Measurements from ENCODE around the gene SELENBP1.
A peak's percentile ranks its signal among the peaks of the same experiment; 100 is the strongest.
"Not testable (repeated sequence)": the region's sequence is repeated elsewhere in the genome, so short reads cannot be mapped to it uniquely, and the experiment has no call there.

The SELENBP1 gene
- 0 to 0.81 (median 0.02) reads per million in 18 experiments for total RNA-seq

GRCh38 chr1:151372058-151372934 lies at the start of gene SELENBP1:
Gene SELENBP1 (minus strand): TSS chr1:151372705. CDS start chr1:151372641, 64 bp downstream.
- no peak for DNase-seq

- DNase-seq: no peak
Measured at GRCh38 chr1:151419819-151420218, 47.3 kb upstream of the SELENBP1 start.

DNA sequence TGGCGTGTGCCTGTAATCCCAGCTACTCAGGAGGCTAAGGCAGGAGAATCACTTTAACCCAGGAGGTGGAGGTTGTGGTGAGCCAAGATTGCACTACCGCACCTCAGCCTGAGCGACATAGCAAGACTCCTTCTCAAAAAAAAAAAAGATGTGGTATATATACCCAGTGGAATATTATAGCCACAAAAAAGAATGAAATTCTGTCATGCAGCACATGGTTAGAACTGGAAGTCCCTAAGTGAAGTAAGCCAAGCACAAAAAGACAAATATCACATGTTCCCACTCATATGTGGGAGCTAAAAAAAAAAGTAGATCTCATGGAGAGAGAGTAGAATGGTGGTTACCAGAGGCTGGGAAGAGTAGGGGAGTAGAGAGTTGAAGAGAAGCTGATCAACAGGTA lies 45.6 kb upstream of the SELENBP1 start:
- DNase-seq: peak in 1 of 2 donors; percentile 9

- no peak for DNase-seq
Measured at GRCh38 chr1:151416231-151416630, 43.7 kb upstream of the SELENBP1 start.

GRCh38 chr1:151411884-151412283 lies 39.4 kb upstream of the SELENBP1 start:
- DNase-seq: no peak

- no peak for DNase-seq
Measured at GRCh38 chr1:151408891-151409290, 36.4 kb upstream of the SELENBP1 start.

- no peak for DNase-seq
Measured at GRCh38 chr1:151407304-151407703, 34.8 kb upstream of the SELENBP1 start.

DNA sequence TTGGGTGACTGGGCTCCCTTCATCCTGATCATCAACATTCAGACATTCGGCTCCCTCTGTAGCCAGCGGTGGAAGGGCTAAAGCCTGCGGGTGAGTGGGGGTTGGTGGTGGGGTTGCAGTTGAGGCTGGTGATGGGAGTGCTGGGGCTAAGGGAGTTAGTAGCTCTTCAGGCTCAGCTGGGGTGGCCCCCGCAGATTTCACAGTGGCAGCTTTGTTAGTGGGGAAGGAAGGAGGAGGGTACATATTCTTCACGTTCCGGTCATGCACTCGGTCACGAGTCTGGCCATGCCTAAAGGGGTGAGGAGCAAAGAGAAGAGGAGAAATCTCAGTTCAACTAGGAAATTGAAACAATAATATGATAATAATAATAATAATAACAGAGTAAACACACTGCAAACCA lies 33.7 kb upstream of the SELENBP1 start:
- no peak for DNase-seq

DNA sequence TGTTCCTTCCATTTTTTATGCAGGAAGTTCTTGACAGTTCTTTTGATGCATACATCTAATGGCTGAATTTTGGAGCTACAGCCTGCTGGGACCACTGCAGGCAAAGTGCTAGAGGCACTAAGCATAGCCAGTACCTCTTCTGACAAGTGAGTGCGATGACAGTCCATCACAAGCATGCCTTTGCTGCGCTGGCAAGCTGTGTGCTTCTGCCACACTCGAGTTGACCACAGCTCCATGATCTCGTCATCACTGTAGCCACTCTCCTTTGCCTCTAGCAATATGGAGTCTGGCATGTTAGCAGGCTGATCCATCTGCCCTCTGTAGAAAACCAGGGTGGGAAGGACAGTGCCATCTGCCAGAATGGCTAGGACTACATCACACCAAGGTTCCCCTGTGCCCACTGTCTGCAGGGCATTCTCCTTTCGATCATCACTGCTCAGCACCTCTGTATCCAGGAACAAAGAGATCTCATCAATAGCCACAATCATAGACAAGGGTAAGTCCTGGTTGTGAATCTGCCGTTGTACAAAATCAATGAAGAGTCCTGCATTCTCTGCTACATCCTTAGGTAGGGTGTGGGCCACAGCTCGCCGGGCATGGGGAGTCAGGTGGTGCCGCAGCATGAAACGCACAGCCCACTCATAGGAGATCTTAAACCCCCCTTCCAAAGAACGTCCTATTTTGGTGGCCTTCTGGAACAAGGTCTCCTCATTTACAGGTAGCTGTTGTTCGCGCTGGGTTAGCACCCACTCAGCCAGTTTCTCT lies 32.9 kb upstream of the SELENBP1 start:
- no peak for DNase-seq

DNA sequence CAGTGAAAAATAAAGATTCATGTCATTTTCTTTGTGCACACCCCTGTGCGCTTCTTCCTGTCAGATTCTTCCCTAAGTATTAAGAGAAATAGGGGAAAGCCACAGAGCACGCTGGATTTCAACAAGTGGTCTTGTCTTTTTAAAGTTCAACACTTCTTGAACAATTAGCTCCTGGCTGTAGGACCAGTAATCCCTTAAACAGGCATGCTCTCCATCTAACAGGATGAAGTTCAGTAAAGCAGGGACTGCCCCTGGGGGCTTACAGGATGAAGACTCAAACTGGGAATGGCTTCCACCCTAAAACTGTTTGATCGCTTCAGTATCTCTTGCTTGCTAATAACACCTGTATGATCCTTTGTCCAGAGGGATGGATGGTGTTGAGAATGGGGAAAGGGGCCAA lies 31.1 kb upstream of the SELENBP1 start:
- DNase-seq: no peak

DNA sequence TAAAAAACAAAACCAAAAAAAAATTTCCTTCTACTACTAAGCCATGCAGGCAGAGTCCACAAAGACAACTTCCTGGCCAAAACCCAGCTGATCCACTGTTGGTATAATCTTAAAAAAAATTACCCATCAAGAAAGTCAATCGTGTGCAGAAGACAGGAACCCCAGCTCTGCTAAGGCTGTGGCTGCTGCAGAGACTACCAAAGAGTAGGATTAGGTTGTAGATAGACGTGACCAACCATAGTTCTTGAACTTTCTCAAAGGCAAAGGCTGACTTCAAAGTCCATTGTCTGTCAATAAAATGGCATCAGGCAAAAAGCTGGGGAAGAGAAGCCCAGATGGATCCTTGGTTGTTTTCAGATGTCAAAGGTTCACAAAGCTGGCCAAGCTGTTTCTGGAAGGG lies 30.3 kb upstream of the SELENBP1 start:
- no peak for DNase-seq

DNA sequence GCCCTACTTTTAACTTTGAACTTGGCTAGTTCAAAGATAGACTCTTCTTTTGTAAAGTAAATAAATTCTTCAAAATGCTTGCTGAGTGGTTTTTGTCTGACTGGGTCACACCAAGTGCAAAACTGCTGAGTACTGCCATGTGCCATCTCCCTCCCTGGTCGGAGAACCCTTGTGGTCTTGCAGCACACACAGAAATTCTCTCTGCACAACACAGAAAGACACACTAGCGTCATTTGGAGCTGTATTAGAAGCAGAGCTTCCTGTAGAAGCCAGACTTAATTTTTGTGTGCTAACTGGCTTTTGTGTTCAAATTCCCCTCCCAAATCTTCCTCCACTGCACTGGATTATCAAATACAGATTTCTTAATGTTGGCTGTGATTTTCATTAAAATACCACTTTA lies 29.4 kb upstream of the SELENBP1 start:
- DNase-seq: no peak

- DNase-seq: no peak
Measured at GRCh38 chr1:151401125-151401788, 28.8 kb upstream of the SELENBP1 start.

- DNase-seq: peak; percentile 92
Measured at GRCh38 chr1:151399324-151400171, 27.0 kb upstream of the SELENBP1 start, which contains the start of gene PSMB4. Gene PSMB4 (plus strand): TSS chr1:151399573. CDS start chr1:151399588, 15 bp downstream.

DNA sequence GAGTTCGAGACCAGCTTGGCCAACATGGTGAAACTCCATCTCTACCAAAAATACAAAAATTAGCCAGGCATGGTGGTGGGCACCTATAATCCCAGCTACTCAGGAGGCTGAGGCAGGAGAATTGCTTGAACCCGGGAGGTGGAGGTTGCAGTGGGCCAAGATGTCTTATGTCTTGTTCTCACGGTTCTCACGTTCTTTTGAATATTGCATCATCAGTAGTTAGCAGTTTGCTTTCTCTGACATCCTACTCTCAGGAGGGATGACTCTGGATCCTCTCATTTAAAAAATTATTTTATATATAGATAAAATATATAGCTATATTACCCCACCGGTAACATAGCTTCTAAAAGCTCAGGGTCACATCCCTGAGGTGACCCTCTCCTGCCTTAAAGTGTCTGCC lies 23.8 kb upstream of the SELENBP1 start:
- DNase-seq: not testable (repeated sequence)

- no peak for DNase-seq
Measured at GRCh38 chr1:151393583-151393982, 21.1 kb upstream of the SELENBP1 start.

DNA sequence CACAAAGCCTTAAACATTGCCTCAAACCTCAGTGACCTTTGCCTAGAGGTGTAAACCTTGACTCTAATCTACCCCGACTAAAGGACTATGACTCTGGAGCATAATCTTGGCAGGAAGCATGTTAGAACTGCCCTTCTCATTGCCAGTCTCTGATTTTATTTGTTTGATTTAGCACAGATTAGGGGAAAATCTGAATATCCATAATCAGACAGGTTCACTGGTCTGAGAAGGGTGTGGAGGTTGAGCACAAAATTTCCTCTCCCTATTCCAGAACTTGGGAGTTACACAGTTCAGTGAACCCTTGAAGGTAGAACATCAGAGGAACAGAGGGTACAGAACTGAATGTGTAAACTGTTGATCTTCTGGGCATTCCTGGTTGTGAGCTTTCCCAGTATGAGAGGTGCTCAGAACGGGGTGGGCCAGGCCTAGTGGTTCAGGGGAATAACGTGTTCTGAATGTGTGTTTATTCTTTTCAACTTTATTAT lies 18.6 kb upstream of the SELENBP1 start:
- DNase-seq: no peak

DNA sequence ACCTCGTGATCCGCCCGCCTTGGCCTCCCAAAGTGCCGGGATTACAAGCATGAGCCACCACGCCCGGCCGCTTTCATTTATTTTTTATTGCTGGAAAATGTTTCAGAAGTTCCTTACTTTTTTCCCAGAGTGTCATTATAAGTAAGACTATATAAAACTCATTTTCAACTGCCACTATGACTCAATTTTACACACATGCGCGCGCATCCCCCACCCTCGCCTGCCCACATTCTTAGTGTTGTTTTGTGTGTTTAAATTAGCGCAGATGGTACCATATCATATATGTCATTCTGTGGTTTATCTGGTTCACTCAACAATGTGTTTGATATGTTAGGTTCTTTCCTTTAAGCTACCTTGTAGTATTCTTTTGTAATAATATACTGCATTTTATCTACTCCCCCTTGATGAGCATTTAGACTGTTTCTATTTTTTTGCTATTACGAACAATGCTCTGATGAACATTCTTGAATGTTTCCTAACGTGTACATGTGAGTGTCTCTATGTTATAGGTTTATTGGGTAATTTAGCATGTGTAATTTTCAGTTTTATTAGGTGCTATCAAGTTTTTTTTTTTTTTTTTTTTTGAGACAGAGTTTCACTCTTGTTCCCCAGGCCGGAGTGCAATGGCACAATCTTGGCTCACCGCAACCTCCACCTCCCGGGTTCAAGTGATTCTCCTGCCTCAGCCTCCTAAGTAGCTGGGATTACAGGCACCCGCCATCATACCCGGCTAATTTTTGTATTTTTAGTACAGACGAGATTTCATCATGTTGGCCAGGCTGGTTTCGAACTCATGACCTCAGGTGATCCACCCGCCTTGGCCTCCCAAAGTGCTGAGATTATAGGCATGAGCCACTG lies 17.9 kb upstream of the SELENBP1 start:
- not testable (repeated sequence) for DNase-seq

DNA sequence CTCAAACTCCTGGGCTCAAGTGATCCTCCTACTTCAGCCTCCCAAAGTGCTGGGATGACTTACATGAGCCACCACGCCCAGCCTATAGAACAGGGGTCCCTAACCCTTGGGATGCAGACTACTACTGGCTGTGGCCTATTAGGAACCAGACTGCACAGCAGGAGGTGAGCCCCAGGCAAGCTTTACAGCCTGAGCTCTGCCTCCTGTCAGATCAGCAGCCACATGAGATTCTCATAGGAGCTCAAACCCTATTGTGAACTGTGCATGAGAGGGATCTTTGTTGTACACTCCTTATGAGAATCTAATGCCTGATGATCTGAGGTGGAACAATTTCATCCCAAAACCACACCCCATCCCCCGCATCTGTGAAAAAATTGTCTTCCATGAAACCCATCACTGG lies 13.5 kb upstream of the SELENBP1 start:
- no peak for DNase-seq

DNA sequence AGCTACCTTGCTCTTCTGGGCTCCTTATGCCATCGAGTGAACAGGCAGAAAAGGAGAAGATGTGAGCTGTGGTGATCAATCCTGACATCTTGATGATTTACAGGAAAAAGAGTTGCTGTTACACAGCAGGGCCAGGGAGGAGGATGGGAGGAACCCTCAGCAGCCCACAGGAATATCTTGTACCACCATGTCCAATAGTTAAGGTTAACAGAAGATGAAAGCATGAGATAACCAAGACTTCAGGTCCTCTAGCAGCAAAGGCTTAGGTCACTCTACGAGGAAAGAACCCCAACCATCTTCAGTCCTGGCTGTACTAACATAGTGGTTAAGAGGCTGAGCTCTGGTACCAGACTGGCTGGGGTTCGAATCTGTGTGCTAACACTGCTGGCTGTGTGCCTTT lies 12.1 kb upstream of the SELENBP1 start:
- no peak for DNase-seq

All from inflammatory macrophage (primary cell).